GM12874 (cell line): Measurements from ENCODE around the gene CEP170B.

ENCODE experiments used
- CTCF ChIP-seq: IDR thresholded peaks from 2 replicates; pipeline ENCODE4 v1.5.1; 2011; ENCODE audit warnings: low read depth, mild to moderate bottlenecking, control low read depth, low read length, moderate library complexity; ENCODE audit not compliant: insufficient read depth

The CEP170B gene

GRCh38 chr14:104868060-104868740, 3.1 kb downstream of the CEP170B start:
- no peak for TF ChIP-seq CTCF

- no peak for TF ChIP-seq CTCF
These were observed 3.9 kb downstream of the CEP170B start for GRCh38 chr14:104868811-104869572.

GRCh38 chr14:104869669-104870367, 4.8 kb downstream of the CEP170B start:
- TF ChIP-seq CTCF = no peak

- TF ChIP-seq CTCF = peak; percentile 55
These were observed 5.5 kb downstream of the CEP170B start for GRCh38 chr14:104870368-104871144.

- TF ChIP-seq CTCF = no peak
These were observed 6.1 kb downstream of the CEP170B start for GRCh38 chr14:104871145-104871655.

- no peak for TF ChIP-seq CTCF
These were observed 6.8 kb downstream of the CEP170B start for GRCh38 chr14:104871656-104872468.
